Measurements from ENCODE around the gene EGFLAM.

DNA sequence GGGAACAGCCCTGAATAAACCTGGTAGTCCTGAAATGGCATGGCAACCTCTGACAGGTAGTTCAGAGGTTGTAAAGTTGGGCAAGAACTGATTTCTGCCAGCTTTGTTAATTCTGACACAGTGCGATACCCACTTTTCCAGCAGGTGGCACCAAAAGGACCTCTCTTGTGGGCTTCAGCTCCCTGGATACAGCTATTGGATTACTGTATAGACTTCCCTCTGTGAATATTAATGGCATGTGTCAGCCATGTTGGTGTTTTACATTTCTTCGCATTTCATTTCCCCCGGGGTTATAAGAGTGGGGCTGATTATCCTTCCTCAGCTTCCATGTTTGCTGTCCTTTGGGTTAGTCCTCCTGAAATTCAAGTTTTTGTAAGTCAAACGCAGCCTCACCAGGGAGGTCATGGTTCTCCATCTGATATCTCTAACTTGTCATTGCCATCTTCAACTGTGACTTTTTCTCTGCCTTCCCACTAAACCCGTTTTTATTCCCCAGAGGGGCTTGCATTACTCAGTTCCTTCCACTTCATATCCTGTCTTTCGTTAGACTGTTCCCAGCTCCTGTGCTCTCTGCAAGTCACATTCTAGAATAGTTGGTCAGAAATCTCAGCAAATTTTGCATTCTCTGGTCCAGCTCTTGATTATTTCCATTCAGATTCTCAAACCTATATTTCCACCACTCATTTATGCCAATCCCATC is 162.5 kb downstream of the EGFLAM start:
- TF ChIP-seq POLR2AphosphoS5 (IDR thresholded peaks at IDR 0.05): no peak
- TF ChIP-seq EP300 (IDR thresholded peaks at IDR 0.05; ENCODE audit: low read depth): no peak
- TF ChIP-seq, protein P1, sequence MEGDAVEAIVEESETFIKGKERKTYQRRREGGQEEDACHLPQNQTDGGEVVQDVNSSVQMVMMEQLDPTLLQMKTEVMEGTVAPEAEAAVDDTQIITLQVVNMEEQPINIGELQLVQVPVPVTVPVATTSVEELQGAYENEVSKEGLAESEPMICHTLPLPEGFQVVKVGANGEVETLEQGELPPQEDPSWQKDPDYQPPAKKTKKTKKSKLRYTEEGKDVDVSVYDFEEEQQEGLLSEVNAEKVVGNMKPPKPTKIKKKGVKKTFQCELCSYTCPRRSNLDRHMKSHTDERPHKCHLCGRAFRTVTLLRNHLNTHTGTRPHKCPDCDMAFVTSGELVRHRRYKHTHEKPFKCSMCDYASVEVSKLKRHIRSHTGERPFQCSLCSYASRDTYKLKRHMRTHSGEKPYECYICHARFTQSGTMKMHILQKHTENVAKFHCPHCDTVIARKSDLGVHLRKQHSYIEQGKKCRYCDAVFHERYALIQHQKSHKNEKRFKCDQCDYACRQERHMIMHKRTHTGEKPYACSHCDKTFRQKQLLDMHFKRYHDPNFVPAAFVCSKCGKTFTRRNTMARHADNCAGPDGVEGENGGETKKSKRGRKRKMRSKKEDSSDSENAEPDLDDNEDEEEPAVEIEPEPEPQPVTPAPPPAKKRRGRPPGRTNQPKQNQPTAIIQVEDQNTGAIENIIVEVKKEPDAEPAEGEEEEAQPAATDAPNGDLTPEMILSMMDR (IDR thresholded peaks at IDR 0.05): peak; percentile 43 to 61 (median 56)
- TF ChIP-seq POLR2A (IDR thresholded peaks at IDR 0.05): no peak
